ENCODE results near the gene CDH23.

The CDH23 gene

GRCh38 chr10:71630168-71630567, 233.4 kb downstream of the CDH23 start:
- DNase-seq, result no peak

GRCh38 chr10:71631007-71631861, 234.5 kb downstream of the CDH23 start:
- no peak for DNase-seq

- no peak for DNase-seq
Measured at GRCh38 chr10:71632200-71632820, 235.6 kb downstream of the CDH23 start.

GRCh38 chr10:71632896-71633600, 236.3 kb downstream of the CDH23 start:
- DNase-seq, result no peak

GRCh38 chr10:71633920-71634319, 237.2 kb downstream of the CDH23 start:
- no peak for DNase-seq

GRCh38 chr10:71634531-71635164, 237.9 kb downstream of the CDH23 start:
- DNase-seq, result no peak

- no peak for DNase-seq
Measured at GRCh38 chr10:71635251-71635866, 238.6 kb downstream of the CDH23 start.

- no peak for DNase-seq
Measured at GRCh38 chr10:71635867-71636266, 239.1 kb downstream of the CDH23 start.

- DNase-seq, result no peak
Measured at GRCh38 chr10:71636588-71636987, 239.9 kb downstream of the CDH23 start.

- DNase-seq, result no peak
Measured at GRCh38 chr10:71637305-71637704, 240.6 kb downstream of the CDH23 start.

GRCh38 chr10:71638064-71638821, 241.5 kb downstream of the CDH23 start:
- DNase-seq, result no peak

- DNase-seq, result no peak
Measured at GRCh38 chr10:71638822-71639719, 242.4 kb downstream of the CDH23 start.

GRCh38 chr10:71640607-71641006, 243.9 kb downstream of the CDH23 start:
- DNase-seq, result no peak

GRCh38 chr10:71641449-71641848, 244.7 kb downstream of the CDH23 start:
- DNase-seq, result no peak

- DNase-seq, result no peak
Measured at GRCh38 chr10:71641986-71642385, 245.3 kb downstream of the CDH23 start.

GRCh38 chr10:71643904-71644303, 247.2 kb downstream of the CDH23 start:
- DNase-seq, result no peak

GRCh38 chr10:71644307-71645180, 247.8 kb downstream of the CDH23 start:
- DNase-seq, result no peak

GRCh38 chr10:71645185-71645584, 248.5 kb downstream of the CDH23 start:
- DNase-seq, result no peak

- DNase-seq, result no peak
Measured at GRCh38 chr10:71646037-71646436, 249.3 kb downstream of the CDH23 start.

Data from activated CD8-positive, alpha-beta memory T cell treated with anti-CD3 and anti-CD28 coated beads, Interleukin-2, amount 50 U/mL, for 4 hours (primary cell).